NCI-H128 (cell line): ENCODE results near the gene TFDP1.

Experiments used
- DNase-seq: peaks from one replicate; lab custom pipeline; 2025; ENCODE audit not compliant: unreplicated experiment; lab: John Stamatoyannopoulos, UW

Gene TFDP1

DNA sequence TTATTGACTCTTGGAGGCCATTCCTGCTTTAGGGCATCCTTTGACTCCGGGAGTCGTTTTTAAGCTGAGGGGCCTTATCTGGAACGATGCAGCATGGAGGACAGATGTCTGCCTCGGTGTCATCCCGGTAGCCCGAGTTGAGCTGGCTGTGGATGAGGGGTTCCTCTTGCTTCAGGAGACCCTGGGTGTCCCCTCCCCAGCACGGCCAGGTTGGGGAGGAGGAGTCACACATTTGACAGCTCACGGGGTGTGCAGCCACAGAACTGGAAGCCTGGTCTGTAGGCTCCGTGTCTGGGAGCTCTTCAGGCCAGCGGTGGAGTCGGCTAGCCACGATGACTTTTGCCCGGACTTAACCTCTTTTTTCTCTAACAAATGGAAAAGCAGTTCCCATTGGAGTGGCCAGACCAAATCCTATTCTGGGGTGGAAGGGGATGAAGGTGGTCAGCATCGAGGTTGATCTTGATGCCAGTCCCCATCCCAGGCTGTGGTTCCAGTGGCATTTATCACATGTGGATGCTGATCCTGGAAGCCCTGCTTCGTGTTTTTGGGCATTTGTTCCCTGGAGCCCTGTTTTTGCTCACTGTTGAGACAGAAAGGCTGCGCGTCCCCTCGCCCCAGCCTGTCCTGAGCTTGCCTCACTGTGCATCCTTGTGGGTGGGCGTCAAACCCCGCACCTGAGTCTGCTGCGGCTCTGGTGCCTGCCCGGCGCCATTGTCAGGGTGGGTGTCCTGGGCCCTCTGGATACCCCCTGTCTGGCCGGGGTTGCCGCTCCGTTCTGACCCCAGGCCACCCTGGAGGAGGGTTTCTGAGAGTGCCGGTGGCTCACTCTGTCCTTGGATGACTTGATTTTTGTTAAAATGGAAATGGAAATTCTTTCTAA, 12.0 kb downstream of the TFDP1 start:
- no peak for DNase-seq

GRCh38 chr13:113597391-113598080, 13.0 kb downstream of the TFDP1 start:
- no peak for DNase-seq

- DNase-seq, result no peak
Measured at GRCh38 chr13:113598081-113598410, 13.5 kb downstream of the TFDP1 start.

DNA sequence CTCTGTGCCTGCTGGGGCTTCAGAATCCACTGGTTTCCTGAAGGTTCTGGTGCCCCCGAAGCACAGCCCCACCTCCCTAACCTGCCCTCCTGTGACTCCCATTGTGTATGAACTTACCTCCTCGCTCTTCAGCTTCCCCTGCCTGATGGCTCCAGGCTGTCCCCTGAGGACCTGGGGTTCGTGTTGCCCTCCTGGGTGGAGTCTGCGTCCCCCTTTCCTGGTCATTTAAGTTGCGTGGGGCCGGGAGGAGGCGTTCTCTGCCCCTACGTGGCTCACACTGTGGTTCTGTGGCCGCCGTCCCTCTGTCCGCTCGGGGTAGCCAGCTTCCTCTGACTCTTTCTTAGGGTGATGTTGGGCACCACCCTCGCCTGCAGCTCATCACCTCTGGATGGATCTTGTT, 13.9 kb downstream of the TFDP1 start:
- DNase-seq, result no peak

DNA sequence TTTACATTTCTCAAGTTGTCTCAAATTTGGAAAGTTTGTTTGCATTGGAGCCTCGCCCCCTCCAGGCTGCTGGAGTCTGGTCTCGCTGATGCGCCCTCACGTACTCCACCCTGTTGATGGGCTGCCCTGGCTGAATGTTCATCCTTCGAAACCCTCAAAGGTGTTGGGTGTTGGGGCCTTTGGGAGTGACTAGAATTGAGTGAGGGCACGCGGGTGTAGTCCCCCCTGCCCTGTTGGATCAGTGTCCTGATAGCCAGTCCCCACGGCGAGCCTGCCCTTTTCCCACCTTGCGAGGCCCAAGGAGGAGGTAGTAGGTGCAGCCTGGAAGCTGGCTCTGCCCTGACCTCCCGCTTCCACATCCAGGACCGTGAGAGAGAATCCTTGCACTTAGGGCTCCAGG, 14.8 kb downstream of the TFDP1 start:
- no peak for DNase-seq

DNA sequence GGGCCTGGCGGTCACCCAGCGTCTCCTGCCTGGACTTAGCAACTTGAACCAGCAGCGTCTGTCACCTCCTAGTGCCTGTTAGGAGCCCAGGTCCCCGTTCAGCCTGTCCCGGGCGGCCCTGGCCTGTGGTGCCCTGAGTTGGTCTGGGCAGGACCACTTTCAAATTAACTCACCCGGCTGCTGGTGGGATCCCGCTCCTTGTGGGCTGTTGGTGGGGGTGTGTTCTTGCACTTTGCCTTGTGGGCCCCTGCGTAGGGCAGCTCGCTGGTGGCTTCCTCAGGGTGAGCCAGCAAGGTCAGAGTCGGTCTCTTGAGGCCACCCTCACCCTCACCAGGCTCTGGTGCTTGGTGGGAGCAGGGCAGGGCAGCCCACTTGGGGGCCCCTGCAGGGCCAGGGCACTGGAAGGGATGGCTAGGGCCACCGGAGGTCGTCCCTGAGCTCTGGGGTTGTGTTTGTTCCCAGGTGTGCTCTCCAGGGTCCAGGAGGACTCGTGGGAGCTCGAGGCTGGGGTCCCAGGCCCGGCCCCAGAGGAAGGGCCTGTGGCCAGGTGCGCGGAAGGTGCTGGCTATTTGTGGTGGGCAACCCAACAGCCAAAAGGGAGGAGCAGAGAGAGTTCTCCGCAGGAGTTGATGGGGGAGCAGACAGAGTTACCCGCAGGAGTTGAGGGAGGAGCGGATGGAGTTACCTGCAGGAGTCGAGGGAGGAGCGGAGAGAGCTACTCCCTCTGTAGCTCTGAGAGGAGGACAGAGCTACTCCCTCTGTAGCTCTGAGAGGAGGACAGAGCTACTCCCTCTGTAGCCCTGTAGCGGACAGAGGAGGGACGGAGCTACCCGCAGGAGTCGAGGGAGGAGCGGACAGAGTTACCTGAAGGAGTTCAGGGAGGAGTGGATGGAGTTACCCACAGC, 16.9 kb downstream of the TFDP1 start:
- no peak for DNase-seq

GRCh38 chr13:113602291-113602988, 17.9 kb downstream of the TFDP1 start:
- DNase-seq, result no peak

- no peak for DNase-seq
Measured at GRCh38 chr13:113603116-113603710, 18.7 kb downstream of the TFDP1 start.

GRCh38 chr13:113604186-113604585, 19.6 kb downstream of the TFDP1 start:
- DNase-seq, result no peak

DNA sequence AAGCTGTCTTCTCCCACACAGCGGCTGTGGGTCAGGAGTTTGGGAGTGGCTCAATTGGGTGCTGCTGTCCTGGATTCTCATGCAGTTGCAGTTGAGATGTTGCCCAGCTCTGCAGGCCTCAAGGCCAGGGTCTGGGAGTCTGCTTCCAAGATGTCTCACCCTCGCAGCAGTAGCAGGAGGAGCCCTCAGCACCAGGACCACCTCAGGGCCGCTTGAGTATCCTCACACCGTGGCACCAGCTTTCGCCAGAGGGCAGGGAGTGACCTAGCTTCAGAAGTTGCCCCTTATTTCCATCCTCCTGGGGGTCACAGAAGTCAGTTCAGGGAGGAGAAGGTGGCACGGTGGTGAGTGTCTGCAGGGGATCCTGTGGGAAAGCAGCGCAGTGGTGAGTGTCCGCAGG, 20.9 kb downstream of the TFDP1 start:
- no peak for DNase-seq

DNA sequence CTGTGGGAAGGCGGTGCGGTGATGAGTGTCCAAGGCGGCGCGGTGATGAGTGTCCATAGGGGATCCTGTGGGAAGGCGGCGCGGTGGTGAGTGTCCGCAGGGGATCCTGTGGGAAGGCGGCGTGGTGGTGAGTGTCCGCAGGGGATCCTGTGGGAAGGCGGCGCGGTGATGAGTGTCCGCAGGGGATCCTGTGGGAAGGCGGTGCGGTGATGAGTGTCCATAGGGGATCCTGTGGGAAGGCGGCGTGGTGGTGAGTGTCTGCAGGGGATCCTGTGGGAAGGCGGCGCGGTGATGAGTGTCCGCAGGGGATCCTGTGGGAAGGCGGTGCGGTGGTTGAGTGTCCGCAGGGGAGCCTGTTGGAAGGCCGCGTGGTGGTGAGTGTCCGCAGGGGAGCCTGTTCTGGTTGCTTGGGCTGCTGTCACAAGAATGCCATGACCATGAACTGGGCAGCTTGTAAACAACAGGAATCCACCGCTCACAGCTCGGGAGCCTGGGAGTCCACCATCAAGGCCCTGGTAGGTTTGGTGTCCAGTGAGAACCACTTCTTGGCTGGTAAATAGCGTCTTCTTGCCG, 21.4 kb downstream of the TFDP1 start:
- DNase-seq, result no peak

GRCh38 chr13:113607056-113607888, 22.7 kb downstream of the TFDP1 start:
- no peak for DNase-seq

DNA sequence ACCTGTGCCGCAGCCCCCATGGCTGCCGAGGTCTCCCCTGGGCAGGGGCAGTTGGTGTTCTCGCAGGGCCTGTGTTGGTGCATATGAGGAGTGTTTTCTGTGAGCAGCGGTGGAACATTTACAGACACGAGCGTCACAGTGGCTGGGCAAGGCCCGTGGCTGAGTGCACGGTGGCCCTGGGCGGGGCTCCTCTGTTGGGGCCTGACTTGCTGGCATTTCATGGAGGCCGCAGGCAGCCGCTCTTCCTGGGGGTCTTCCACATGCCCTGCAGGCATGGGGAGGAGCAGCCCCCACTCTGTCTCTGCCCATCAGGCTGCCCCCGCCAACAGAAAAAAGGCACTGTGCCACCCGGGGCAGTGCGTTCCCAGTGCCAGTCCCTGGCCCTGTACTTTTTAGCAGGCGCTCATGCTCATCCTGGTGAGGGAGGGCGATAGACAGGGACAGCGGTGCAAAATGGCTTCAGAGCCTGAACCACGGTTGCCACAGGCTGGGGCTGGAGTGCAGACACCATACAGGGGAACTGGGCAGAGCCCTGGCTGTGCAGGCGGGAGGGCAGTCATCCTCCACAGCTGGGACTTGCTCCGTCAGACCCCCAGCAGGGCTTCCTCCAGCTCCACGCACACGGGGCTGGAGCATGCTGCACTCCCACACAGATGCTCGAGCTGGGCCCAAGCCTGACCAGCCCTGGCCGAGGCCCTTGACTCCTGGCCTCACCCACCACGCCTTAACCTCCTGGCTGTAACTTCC, 23.5 kb downstream of the TFDP1 start:
- no peak for DNase-seq

DNA sequence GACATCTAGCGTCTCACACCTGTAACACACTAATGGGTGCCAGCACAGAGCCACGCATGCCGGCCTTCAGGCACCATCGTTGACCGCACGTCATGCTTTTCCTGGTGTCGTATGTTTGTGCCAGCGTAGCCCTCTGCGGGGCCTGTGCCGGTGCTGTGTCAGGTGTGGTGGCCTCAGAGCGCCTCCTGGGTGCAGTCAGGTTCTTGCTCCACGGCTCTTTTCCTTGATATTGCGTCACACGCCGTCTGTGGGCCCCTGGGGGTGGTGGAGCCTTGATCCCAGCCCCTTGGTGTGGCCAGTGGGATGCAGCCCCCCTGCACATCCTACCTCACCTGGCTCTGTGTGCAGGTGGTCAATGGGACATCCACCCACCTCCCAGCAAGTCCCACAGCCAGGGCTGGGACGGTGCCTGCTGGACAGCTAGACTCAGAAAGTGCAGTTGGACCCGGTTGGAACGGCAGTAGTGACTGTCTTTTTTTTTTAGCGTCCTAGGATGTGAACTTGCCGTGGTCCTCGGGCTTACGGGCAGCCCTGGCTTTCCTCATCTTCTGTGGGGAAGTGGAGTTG, 24.5 kb downstream of the TFDP1 start:
- no peak for DNase-seq

DNA sequence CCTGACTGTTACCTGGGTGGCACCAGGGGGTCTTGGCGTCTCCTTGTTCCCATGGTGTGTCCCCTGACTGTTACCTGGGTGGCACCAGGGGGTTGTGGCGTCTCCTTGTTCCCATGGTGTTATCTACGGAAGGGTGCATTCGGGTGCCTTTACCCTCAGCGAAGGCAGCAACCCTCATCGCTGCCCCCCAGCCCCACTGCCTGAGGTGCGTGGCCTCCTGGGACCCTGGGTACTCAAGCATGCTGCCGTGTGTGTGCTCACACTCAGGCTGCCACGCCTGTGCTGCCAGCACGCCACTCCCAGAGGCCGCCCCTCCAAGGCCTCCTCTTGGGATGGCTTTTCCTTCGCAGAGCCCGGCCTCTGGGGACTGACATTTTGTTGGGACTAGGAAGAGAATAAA, 25.1 kb downstream of the TFDP1 start:
- no peak for DNase-seq

DNA sequence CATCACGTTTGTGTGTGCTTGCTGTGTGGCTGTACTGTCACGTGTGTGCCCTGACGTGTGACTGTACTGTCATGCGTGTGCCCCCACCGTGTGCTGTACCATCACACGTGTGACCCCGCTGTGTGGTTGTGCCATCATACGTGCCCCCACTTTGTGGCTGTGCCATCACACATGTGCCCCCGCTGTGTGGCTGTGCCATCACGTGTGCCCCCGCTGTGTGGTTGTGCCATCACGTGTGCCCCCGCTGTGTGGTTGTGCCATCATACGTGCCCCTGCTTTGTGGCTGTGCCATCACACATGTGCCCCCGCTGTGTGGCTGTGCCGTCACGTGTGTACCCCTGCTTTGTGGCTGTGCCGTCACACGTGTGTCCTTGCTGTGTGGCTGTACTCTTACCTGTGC, 25.7 kb downstream of the TFDP1 start:
- DNase-seq, result no peak

DNA sequence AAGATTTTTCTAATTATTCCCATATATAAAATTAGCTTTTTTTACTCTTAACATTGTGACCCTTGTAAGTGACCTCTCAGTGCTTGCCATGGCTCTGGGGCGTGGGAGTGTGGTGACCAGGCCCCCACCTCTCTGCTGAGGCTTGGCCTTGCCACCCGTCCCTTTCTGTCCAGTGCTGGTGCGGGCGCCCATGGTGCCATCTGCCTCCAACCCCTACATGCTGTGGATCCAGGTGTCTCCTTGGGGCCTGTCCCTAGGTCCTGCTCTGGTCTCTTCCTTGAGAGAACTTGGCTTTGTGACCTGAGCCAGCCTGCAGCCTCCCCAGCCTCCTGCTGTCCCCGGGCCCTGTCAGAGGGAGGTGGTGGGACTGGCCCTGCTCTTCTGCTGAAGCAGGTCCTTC, 27.4 kb downstream of the TFDP1 start:
- DNase-seq, result no peak

- DNase-seq, result no peak
Measured at GRCh38 chr13:113612607-113613006, 28.1 kb downstream of the TFDP1 start.
